NCI-H345 treated with DMSO at 0.1 percent for 48 hours (cell line): ENCODE data around the gene PPP1R3E.

ENCODE experiments used
- DNase-seq: peaks from one replicate; lab custom pipeline; 2025; ENCODE audit not compliant: unreplicated experiment; lab: John Stamatoyannopoulos, UW

The PPP1R3E gene

DNA sequence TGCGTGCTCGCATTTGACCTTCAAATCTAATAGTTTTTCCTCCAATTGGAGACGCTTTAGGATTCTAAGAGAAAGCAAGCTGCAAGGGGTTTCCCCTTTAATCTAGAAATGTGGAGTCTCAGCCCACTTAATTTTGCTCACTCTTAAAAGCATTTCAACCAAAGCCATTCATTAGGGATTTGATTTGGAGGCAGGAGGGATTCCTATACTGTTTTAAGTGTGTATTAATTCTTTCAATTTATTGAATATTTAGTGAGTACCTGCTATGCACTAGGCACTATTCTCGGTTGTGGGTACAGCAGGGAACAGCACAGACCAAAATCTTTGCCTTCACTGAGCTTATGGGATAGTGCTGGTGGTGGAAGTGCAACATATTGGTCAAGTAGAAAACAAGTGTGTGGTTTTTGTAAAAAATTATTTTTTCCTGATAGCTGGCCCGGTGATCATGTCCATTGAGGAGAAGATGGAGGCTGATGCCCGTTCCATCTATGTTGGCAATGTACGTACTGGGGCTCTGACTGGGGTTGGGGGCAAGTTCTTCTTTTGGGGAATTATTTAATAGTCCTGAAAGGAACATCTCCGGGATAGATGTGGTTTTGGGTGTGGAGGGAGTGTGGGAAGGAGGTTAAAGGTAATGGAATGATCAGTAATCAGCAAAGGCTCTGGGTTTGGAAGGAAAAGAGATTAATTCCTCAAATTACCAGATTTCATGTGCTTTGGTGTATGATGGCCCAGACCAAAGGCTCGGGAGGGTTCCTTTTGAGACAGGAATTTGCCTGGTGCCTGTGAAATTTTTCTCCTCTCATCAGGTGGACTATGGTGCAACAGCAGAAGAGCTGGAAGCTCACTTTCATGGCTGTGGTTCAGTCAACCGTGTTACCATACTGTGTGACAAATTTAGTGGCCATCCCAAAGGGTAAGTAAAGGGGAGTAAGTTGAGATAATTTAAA is 20.2 kb upstream of the PPP1R3E start:
- DNase-seq: no peak

GRCh38 chr14:23321572-23322547 is 19.2 kb upstream of the PPP1R3E start:
- DNase-seq: no peak

DNA sequence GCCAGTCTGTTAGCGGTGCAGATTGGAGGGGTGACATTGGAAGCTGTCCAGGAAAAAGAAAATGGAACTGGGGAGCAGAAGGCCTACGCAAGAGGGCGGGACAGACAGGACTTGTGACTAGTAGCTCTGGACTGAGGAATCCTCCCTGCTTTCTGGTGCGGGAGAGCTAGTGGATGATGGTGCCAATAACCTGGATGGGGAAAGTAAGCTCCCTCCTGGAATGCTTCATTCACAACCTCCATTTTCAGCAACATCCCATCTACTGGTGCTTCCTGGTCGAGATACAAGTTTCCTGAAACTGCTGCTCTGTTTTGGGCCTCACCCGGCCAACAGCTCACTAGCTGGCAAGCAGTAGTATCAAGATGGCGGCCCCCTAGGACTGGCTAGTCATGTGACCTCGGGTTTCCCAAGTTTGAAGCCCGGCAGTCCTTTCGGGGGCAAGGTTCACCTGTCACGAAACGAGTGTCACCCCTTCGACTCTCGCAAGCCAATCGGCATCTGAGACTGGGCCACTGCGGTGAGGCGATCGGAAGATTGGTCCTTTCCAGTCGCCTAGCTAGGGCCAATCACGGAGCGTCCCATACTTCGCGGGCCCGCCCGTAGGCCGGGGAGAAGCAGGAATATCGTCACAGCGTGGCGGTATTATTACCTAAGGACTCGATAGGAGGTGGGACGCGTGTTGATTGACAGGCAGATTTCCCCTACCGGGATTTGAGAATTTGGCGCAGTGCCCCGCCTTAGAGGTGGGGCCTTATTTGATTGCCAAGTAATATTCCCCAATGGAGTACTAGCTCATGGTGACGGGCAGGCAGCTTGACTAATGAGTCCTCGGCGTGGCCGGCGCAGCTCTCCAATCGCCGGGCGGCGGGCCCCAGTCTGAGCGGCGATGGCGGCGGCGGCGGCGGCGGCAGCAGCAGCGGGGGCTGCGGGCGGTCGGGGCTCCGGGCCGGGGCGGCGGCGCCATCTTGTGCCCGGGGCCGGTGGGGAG is 18.2 kb upstream of the PPP1R3E start, which contains the start of gene PABPN1:
TSS of gene PABPN1 (plus strand) at position 874 of the 988 bp plus-strand sequence. CDS start at position 887, 13 bp downstream.
- peak; percentile 99 for DNase-seq

GRCh38 chr14:23319746-23320583 is 17.3 kb upstream of the PPP1R3E start:
- DNase-seq: no peak

DNA sequence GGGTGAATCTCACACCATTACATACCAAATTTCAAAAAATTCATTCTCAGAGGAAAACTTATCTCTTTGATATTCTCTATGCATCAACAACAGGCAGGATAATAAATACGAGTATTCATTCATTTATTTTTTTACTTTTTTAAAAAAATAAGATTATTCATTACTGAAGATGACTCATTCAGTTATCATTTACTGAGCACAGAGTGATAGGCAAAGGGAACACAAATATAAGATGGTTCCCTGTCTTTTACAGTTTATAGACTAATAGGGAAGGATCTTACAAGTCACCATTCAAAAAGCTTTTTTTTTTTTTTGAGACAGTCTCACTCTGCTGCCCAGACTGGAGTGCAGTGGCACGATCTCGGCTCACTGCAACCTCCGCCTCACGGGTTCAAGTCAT is 13.6 kb upstream of the PPP1R3E start:
- DNase-seq: no peak

DNA sequence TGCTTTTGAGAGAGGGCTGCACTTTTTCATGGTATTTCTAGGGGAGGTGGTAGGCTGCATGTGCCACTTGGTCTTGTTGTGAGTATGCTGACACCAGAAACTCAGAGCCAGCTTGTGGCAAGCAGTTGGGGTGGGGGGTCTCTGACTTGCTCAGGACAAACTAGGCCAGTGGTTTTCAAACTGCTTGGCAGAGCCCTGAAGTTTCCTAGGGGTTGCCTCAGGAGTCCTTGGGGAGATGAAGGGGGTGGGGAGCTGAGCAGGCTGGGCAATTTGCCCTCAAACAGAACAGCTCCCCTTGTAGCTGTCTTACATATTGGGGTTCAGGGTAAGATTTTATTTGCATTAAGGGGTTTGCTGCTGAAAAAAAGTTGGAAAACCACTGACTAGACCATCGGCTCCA is 7.9 kb upstream of the PPP1R3E start:
- no peak for DNase-seq

- DNase-seq: no peak
Observed at GRCh38 chr14:23308721-23309445, 6.2 kb upstream of the PPP1R3E start.

GRCh38 chr14:23307687-23308644 is 5.3 kb upstream of the PPP1R3E start:
- DNase-seq: no peak

DNA sequence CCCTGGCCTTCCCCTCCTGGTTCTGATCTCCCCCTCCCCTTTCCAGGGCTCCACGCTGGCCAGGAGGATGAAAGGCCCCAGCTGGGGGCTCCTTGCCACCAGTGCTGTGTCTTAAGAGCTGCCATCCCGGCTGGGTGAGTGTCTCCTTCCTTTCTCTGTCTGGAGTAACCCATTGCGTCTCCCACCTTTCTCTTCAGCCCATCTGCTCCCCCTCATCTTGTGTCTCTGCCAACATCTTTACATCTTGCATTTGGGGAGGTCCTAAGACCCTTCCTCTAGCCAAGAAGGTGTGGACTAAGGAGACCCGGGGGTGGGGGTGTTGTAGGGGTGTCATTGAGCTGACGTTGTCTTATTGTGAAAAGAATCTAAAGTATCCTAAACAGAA is 4.5 kb upstream of the PPP1R3E start:
- DNase-seq: no peak

- peak; percentile 62 for DNase-seq
Observed at GRCh38 chr14:23306412-23307145, 3.9 kb upstream of the PPP1R3E start, which contains the start of gene BCL2L2. BCL2L2 (plus strand) TSS chr14:23306833; CDS start chr14:23307768, 935 bp downstream.

DNA sequence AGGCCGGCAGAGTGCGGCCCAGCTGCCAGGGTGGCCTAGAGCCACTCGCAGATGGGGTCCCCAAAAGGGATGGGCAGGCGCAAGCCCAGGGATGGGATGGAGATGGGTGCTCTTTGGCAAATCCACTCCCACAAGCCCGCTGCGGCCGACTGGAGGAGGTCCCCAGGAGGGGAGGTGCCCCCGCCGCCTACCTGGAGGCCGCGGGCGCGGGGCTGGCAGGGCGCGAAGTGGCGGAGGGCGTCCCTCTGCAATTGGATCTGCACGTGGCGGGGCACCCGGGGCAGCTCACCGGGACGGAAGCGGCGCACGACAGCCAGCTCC is 730 bp downstream of the PPP1R3E start:
- DNase-seq: no peak

- DNase-seq: peak; percentile 95
Observed at GRCh38 chr14:23301288-23301968, 1.2 kb downstream of the PPP1R3E start.

GRCh38 chr14:23300687-23301223 is 1.9 kb downstream of the PPP1R3E start:
- no peak for DNase-seq

GRCh38 chr14:23299986-23300686 is 2.5 kb downstream of the PPP1R3E start:
- no peak for DNase-seq

DNA sequence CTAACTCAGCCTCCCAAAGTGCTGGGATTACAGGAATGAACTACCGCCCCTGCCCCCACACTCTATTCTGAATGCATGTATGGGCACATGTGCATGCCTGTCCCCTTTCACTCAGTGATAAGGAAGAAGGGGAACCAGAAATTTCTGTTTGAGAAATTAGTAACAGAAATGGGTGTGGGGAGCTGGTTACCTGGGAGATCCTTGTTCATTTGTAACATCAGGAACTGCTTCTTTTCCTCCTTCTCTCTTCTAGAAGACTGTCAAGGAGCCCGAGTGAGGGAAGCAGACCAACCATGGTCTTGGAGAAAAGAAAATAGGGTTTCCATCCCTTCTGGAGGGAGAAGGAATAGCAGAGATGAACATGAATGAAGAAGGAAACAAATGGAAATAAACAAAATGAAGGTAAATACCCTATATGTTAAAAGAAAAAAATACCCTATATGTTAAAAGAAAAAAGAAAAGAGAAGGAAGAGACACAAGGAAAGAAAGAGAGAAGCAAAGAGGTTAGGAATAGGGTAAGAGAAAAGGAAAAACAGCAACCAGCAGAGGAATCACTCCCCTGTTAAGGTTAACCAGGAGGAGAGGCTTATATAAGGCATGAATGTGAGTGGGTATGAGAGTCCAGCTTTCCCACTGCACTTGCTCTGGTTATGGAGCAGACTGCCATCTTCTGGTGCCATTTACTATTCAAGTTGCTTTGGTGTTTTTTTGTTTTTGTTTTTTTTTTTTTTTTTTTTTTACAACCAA is 3.3 kb downstream of the PPP1R3E start:
- no peak for DNase-seq
